Fibroblast of skin of back (primary cell): ENCODE data around the gene E2F4.

Source experiments
- DNase-seq: peaks from one replicate; pipeline ENCODE4 v3.0.0-alpha.2; 2013

E2F4 gene

DNA sequence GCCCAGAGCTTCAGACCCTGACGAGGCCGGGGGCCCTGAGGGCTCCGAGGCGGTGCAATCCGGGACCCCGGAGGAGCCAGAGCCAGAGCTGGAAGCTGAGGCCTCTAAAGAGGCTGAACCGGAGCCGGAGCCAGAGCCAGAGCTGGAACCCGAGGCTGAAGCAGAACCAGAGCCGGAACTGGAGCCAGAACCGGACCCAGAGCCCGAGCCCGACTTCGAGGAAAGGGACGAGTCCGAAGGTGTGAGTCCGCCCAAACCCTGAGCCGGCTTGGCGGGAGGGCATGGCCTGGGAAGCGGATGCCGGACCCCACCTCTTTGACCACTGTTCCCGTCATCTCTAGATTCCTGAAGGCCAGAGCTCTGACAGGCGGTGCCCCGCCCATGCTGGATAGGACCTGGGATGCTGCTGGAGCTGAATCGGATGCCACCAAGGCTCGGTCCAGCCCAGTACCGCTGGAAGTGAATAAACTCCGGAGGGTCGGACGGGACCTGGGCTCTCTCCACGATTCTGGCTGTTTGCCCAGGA, 17.2 kb upstream of the E2F4 start:
- DNase-seq: no peak

- no peak for DNase-seq
Measured at GRCh38 chr16:67176662-67177061, 15.3 kb upstream of the E2F4 start.

- DNase-seq: peak; percentile 42
Measured at GRCh38 chr16:67177743-67178699, 13.9 kb upstream of the E2F4 start.

- no peak for DNase-seq
Measured at GRCh38 chr16:67179421-67180080, 12.4 kb upstream of the E2F4 start.

- DNase-seq: no peak
Measured at GRCh38 chr16:67180166-67180565, 11.8 kb upstream of the E2F4 start.

- peak; percentile 70 for DNase-seq
Measured at GRCh38 chr16:67181346-67181745, 10.6 kb upstream of the E2F4 start.

GRCh38 chr16:67182288-67182687, 9.7 kb upstream of the E2F4 start:
- DNase-seq: no peak

GRCh38 chr16:67183284-67183626, 8.7 kb upstream of the E2F4 start:
- DNase-seq: no peak

DNA sequence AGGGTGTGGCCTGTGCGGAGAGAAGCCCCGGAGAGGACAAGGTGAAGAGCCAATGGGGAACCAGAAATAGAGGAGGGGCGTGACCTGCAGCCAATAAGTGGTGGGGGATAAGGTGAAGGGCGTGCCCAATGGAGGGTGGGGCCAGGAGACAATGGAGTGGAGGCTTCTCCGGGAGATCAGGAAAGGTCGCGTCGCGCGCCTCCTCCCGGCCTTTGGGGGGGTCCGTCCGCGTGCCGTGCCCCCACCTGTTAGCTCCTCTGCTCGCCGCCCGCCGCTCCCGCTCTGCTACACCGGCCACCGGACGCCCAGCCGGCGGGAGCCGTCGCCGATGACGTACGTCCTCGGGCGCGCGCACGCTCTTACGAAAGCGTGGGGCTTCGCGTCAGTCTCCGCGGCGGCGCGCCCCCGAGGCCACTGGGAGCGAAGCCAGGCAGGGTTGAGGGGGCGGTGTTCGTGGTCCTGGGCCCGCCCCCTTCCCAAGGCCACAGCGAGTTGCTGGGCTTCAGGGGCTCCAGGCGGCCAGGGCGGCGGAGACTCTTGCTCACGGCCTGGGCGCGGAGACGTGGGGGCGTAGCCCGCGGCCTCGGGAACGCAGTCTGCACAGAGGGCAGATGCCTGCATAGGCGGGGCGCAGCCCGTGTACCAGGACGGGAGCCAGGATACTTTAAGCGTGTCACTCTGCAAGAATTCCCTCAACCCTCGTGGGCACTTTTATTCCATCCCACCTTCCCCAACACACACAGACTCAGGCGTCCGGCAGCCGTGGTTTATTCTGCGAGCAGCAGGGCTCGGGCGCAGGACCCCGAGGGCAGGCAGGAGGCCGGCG, 8.1 kb upstream of the E2F4 start, which contains the start of gene MATCAP1:
Gene MATCAP1, minus strand, starts transcription at position 337 of the 826 bp plus-strand sequence. CDS start 3,353 bp downstream, outside the sequence.
- DNase-seq: peak; percentile 98

GRCh38 chr16:67184453-67184994, 7.4 kb upstream of the E2F4 start:
- no peak for DNase-seq

- peak; percentile 86 for DNase-seq
Measured at GRCh38 chr16:67184995-67185650, 6.8 kb upstream of the E2F4 start.

DNA sequence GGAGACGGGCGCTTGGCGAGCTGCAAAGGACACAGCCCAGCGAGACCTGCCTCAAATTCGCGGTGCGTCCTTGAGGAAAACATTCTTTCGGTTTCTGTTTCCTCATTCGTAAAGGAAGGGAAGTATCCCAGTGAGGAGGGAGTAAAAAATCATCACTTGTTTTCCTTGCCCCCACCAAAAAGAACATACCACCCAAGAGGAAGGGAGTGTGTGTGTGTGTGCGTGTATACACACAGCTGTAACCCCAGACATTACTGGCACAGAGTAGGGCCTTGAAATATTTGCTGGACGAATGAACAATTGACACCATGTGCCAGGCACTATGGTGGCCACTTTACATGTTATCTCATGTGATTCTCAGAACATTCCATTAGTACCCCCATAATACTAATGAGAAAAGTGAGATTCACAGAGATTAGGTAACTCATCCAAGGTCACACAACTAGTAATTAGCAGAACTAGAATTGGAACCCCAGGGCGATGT, 6.3 kb upstream of the E2F4 start:
- no peak for DNase-seq

DNA sequence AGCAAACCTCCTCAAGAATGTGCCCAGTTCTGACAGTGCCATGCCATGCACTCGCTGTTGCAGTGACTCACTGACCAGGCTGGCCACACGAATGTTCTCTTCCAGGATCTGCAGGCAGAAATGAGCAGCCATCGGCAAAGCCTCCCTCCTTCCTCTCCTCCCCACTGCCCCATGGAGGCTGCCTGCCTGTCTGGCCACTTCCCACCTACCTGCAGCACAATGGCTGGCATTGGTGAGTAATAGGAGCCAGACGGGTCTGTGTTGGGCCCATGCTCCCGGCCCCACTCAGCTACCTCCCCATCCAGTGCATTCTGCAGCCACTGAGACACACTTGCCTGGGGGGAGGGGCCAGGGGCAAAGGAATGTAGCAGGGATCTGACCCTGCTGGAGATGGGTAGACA, 5.4 kb upstream of the E2F4 start:
- DNase-seq: peak; percentile 44

- DNase-seq: no peak
Measured at GRCh38 chr16:67187175-67187890, 4.6 kb upstream of the E2F4 start.

GRCh38 chr16:67188323-67188722, 3.6 kb upstream of the E2F4 start:
- no peak for DNase-seq

GRCh38 chr16:67188798-67189197, 3.2 kb upstream of the E2F4 start:
- no peak for DNase-seq

GRCh38 chr16:67190041-67190440, 1.9 kb upstream of the E2F4 start, which contains the start of gene EXOC3L1:
Gene EXOC3L1, minus strand, starts transcription at chr16:67190136. Its CDS starts 460 bp downstream, at chr16:67189676.
- DNase-seq: no peak

DNA sequence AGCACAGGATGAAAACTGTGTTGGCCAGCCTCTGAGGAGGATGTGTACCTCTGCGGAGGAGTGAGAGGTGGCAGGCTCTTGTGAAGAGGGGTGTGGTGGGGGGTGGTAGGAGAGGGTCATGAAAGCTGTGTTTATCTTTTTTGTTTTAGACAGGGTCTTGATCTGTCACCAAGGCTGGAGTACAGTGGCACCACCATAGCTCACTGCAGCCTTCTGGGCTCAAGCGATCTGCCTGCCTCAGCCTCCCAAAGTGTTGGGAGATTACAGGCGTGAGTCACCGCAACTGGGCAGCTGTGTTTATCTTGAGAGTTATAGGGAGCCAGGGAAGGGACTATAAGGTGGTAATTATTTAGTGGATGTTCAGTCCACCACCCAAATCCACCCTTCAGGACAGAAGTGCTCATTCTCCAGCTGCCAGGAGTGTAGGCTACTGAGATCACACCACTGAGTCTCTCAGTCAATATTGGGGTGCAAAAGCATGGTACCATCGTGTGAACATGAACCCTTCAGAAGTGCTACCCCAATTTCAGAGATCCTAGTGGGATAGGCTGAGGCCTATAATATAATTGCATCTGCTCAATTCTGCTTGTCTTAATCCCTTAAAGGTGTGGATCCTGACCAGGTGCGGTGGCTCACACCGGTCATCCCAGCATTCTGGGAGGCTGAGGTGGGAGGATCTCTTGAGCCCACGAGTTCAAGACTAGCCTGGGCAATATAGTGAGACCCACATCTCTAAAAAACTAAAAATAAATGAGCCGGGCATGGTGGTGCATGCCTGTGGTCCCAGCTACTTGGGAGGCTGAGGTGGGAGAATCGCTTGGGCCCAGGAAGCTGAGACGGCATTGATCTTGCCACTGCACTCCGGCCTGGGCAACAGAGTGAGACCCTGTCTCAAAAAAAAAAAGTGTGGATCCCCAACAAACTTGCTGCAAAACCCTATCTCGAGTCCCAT, 1.2 kb upstream of the E2F4 start:
- DNase-seq: no peak

GRCh38 chr16:67191411-67191994, 452 bp upstream of the E2F4 start:
- DNase-seq: no peak
